Stimulated activated CD4-positive, alpha-beta T cell treated with anti-CD3 and anti-CD28 coated beads, Interleukin-1b, Interleukin-23, amount 100 ng/mL, for 1 hour (primary cell): Measurements from ENCODE around the gene UBTD1.

ENCODE experiments used
- DNase-seq, 2 donors: peaks; one replicate each; pipeline ENCODE4 v3.0.0-alpha.2; 2020; ENCODE audit warnings: low read depth in 2 of 2

The UBTD1 gene

GRCh38 chr10:97482381-97482780 lies 16.3 kb upstream of the UBTD1 start:
- DNase-seq: no peak

GRCh38 chr10:97483506-97483905 lies 15.2 kb upstream of the UBTD1 start:
- DNase-seq: no peak

GRCh38 chr10:97483921-97484320 lies 14.8 kb upstream of the UBTD1 start:
- no peak for DNase-seq

- no peak for DNase-seq
Measured at GRCh38 chr10:97485647-97486281, 13.0 kb upstream of the UBTD1 start.

GRCh38 chr10:97490592-97490991 lies 8.1 kb upstream of the UBTD1 start:
- DNase-seq: no peak

GRCh38 chr10:97494151-97494550 lies 4.6 kb upstream of the UBTD1 start:
- no peak for DNase-seq

GRCh38 chr10:97494863-97495506 lies 3.7 kb upstream of the UBTD1 start:
- DNase-seq: no peak

- peak in 1 of 2 donors; percentile 42 for DNase-seq
Measured at GRCh38 chr10:97497572-97498075, 1.1 kb upstream of the UBTD1 start.

GRCh38 chr10:97498076-97498840 lies 466 bp upstream of the UBTD1 start, which contains the start of gene MMS19:
MMS19 (minus strand) TSS chr10:97498422; CDS start chr10:97498384, 38 bp downstream.
- DNase-seq: peak; percentile 98 to 100

- no peak for DNase-seq
Measured at GRCh38 chr10:97499561-97500296, 1.0 kb downstream of the UBTD1 start.

GRCh38 chr10:97500297-97500575 lies 1.5 kb downstream of the UBTD1 start:
- no peak for DNase-seq

GRCh38 chr10:97502916-97503315 lies 4.2 kb downstream of the UBTD1 start:
- DNase-seq: no peak

- DNase-seq: no peak
Measured at GRCh38 chr10:97503406-97503805, 4.7 kb downstream of the UBTD1 start.

- DNase-seq: no peak
Measured at GRCh38 chr10:97505152-97505551, 6.4 kb downstream of the UBTD1 start.

- no peak for DNase-seq
Measured at GRCh38 chr10:97506199-97506991, 7.7 kb downstream of the UBTD1 start.

GRCh38 chr10:97508342-97508741 lies 9.6 kb downstream of the UBTD1 start:
- no peak for DNase-seq

GRCh38 chr10:97509120-97509680 lies 10.5 kb downstream of the UBTD1 start:
- no peak for DNase-seq

GRCh38 chr10:97510686-97511085 lies 12.0 kb downstream of the UBTD1 start:
- DNase-seq: no peak

GRCh38 chr10:97511711-97512440 lies 13.2 kb downstream of the UBTD1 start:
- DNase-seq: no peak

- DNase-seq: no peak
Measured at GRCh38 chr10:97512993-97513392, 14.3 kb downstream of the UBTD1 start.
